Chondrocyte (in vitro differentiated cells): ENCODE results near the gene OTUD5. TPM values are rescaled to one million over a fixed set of nuclear protein-coding genes. Genes with fewer than 3 reads are reported as not detected.

Experiments
- DNase-seq: peaks from one replicate; pipeline ENCODE4 v3.0.0; 2021; ENCODE audit warnings: mixed read lengths, low spot score
- H3K27ac Mint-ChIP-seq: one replicate; pipeline ENCODE4 v1.8.0; 2021; ENCODE audit warnings: mild to moderate bottlenecking, moderate library complexity, mixed read lengths; ENCODE audit not compliant: unreplicated experiment
- H3K27me3 Mint-ChIP-seq: 2 replicates; pipeline ENCODE4 v1.8.0; 2021; ENCODE audit warnings: low read depth, mixed read lengths
- H3K36me3 Mint-ChIP-seq: 2 replicates; pipeline ENCODE4 v1.8.0; 2021; ENCODE audit warnings: low read depth, mixed read lengths
- H3K4me1 Mint-ChIP-seq: 2 replicates; pipeline ENCODE4 v1.8.0; 2021; ENCODE audit warnings: low read depth, mild to moderate bottlenecking, mixed read lengths
- H3K4me3 Mint-ChIP-seq: one replicate; pipeline ENCODE4 v1.8.0; 2021; ENCODE audit warnings: mild to moderate bottlenecking, moderate library complexity, mixed read lengths; ENCODE audit not compliant: unreplicated experiment
- H3K9me3 Mint-ChIP-seq: 2 replicates; pipeline ENCODE4 v1.8.0; 2021; ENCODE audit warnings: low read depth, mixed read lengths
- long read RNA-seq: library from polyadenylated mRNA; stranded (forward); transcript quantifications from one replicate; pipeline ENCODE4 v2.0.0, GENCODE V29; 2021
- total RNA-seq: library from RNA; stranded (reverse); gene quantifications from 3 replicates; pipeline ENCODE4 v1.2.1, GENCODE V29; 2021
- TF ChIP-seq, protein P1 (sequence below): fragments of 200-600 bp; sonication (generic); IDR thresholded peaks from 2 replicates; pipeline ENCODE4 v1.5.0; 2021; ENCODE audit warnings: antibody characterized with exemption, mild to moderate bottlenecking, moderate library complexity

The OTUD5 gene, protein sequence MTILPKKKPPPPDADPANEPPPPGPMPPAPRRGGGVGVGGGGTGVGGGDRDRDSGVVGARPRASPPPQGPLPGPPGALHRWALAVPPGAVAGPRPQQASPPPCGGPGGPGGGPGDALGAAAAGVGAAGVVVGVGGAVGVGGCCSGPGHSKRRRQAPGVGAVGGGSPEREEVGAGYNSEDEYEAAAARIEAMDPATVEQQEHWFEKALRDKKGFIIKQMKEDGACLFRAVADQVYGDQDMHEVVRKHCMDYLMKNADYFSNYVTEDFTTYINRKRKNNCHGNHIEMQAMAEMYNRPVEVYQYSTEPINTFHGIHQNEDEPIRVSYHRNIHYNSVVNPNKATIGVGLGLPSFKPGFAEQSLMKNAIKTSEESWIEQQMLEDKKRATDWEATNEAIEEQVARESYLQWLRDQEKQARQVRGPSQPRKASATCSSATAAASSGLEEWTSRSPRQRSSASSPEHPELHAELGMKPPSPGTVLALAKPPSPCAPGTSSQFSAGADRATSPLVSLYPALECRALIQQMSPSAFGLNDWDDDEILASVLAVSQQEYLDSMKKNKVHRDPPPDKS
- total RNA-seq = 47.4 to 49.0 TPM (median 47.5 TPM) in 3 replicates
- long read RNA-seq, transcript OTUD5-202 (9 exons, 2,692 nt) = major isoform, 47 of 97 reads
- long read RNA-seq, transcript OTUD5-201 (9 exons, 2,740 nt) = minor isoform, 5 of 97 reads
- long read RNA-seq, partial matches to known transcripts = 6 of 97 reads
- long read RNA-seq, other reads (novel, unspliced or antisense) = 33 of 97 reads

DNA sequence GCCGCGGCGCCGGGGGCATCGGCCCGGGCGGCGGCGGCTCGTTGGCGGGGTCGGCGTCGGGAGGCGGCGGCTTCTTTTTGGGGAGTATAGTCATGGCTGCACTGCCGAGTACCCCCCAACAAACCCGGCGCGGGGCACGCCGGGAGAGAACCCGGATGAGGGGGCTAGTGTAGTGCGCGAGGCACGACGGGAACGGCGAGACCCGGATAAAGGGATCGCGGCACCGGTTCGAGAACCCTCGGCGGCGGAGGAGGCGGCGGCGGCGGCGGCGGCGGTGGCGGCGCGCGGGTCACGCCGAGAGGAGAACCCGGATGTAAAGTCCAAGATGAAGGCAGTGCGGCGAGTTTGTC is at the start of gene OTUD5:
OTUD5 (minus strand) TSS at position 131 of the 350 bp plus-strand sequence; CDS start at position 94, 37 bp downstream.
- TF ChIP-seq, protein P1, sequence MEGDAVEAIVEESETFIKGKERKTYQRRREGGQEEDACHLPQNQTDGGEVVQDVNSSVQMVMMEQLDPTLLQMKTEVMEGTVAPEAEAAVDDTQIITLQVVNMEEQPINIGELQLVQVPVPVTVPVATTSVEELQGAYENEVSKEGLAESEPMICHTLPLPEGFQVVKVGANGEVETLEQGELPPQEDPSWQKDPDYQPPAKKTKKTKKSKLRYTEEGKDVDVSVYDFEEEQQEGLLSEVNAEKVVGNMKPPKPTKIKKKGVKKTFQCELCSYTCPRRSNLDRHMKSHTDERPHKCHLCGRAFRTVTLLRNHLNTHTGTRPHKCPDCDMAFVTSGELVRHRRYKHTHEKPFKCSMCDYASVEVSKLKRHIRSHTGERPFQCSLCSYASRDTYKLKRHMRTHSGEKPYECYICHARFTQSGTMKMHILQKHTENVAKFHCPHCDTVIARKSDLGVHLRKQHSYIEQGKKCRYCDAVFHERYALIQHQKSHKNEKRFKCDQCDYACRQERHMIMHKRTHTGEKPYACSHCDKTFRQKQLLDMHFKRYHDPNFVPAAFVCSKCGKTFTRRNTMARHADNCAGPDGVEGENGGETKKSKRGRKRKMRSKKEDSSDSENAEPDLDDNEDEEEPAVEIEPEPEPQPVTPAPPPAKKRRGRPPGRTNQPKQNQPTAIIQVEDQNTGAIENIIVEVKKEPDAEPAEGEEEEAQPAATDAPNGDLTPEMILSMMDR = no peak
- H3K9me3 Mint-ChIP-seq = peaks cover 5% of the 10 kb centered on the region
- no peak for DNase-seq

DNA sequence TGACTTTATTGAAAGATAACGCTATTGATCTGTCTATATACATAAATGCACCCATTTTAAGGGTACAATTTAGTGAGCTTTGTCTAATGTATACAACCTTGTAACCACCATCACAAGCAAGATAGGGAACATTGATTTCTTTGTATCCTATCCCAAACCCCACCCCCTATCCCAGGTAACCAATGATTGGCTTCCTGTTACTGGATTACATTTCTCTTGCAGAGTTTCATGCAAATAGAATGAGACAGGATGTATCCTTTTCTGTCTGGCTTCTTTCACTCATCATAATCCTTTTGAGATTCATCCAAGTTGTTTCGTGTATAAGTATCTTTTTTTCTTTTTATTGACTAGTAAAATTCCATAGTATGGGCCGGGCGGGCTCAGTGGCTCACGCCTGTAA is 46.3 kb upstream of the OTUD5 start:
- peaks cover 3% of the 10 kb centered on the region for H3K36me3 Mint-ChIP-seq
- H3K27ac Mint-ChIP-seq = no peak overlapping the region
- no peak for DNase-seq
- peaks cover 14% of the 10 kb centered on the region for H3K4me1 Mint-ChIP-seq
- H3K27me3 Mint-ChIP-seq = no peaks in the 10 kb centered on the region
- H3K9me3 Mint-ChIP-seq = no peaks in the 10 kb centered on the region
- H3K4me3 Mint-ChIP-seq = no peak overlapping the region
- TF ChIP-seq, protein P1 = no peak

More for the DNA sequence above, at the start of gene OTUD5:
- H3K4me1 Mint-ChIP-seq = peaks cover 31% of the 10 kb centered on the region
- H3K36me3 Mint-ChIP-seq = no peaks in the 10 kb centered on the region
- peak within 1 kb of the TSS; percentile 100 for H3K27ac Mint-ChIP-seq
- H3K4me3 Mint-ChIP-seq = peak within 1 kb of the TSS; percentile 99
- H3K27me3 Mint-ChIP-seq = no peaks in the 10 kb centered on the region

DNA sequence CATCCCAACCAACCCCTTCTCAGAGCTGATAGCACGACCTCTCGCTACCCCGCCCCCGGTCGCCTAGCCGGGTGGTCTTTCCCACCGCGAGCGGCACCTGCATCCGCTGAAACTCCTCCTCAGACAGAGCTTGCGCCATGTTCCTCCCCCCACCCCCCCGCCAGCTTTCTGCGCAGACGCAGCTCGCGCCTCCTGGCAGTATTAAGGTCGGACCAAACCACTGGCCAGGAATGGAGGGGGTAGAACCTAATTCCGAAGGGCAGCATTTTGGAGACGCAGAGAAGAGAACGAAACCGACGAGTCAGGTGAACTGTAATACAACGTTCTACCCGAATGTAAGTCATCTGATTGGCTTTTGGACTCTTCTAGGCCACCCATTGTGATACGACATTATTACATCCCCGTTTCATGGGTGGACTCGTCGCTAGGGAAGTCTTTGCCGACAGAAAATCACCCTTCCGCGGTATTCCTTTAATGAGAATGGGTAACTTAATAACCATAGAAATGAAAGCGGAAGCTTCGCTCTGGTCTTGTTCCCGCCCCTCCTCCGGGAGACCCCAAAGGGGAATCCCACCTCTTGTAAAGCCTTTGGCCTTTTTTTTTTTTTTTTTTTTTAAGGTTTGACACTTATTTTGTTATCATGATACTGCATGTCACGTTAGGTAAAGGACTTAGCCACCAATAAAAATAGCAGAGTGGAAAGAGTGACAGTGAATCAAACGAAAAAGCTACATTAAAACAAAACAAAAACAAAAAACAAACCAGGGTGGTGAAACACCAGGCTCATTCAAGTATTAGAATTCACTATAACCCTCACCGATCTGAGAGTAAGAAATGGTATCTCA is 44.9 kb upstream of the OTUD5 start, which contains the start of gene GRIPAP1:
GRIPAP1 (minus strand) TSS at position 174 of the 845 bp plus-strand sequence; CDS start at position 139, 35 bp downstream.
- peak within 1 kb of the TSS; percentile 90 for H3K27ac Mint-ChIP-seq
- H3K4me1 Mint-ChIP-seq = peaks cover 14% of the 10 kb centered on the region
- H3K36me3 Mint-ChIP-seq = peaks cover 14% of the 10 kb centered on the region
- peaks cover 5% of the 10 kb centered on the region for H3K9me3 Mint-ChIP-seq
- peak within 1 kb of the TSS; percentile 99 for H3K4me3 Mint-ChIP-seq
- H3K27me3 Mint-ChIP-seq = no peaks in the 10 kb centered on the region
- peak; percentile 48 for DNase-seq
- TF ChIP-seq, protein P1 = no peak

DNA sequence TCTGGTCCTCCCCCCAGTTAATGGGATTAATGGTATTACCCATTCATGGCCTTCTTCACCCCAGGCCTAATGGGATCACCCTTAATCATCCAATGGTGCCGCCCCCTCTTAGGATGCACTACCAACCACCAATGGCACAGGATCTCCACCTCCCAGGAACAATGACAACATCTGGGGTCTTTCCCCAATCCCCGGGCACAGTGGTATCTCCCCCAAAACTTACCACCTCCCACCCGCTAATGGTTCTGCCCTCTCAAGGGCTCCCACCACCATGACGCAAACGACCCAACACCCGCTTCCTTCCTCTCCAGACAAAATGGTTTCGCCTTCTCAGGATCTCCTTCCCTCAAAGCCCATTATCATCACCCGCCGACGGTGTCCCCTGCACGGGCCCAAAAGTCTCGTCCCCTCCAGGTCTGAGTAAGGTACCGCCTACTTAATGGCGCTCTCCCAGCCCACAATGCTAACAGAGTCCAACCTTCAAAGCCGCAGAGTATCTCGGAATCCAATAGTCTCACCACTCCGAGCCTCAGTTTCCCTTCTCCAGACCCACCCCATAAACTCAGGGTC is 44.2 kb upstream of the OTUD5 start:
- DNase-seq = peak; percentile 56
- Mint-ChIP-seq H3K27me3 (no peaks in the 10 kb centered on the region), H3K9me3 (peaks cover 10% of the 10 kb centered on the region), H3K4me3 (peak overlapping the region; percentile 99), H3K27ac (peak overlapping the region; percentile 90), H3K36me3 (peaks cover 18% of the 10 kb centered on the region), H3K4me1 (peaks cover 14% of the 10 kb centered on the region)
- TF ChIP-seq, protein P1 = no peak
